ENCODE data around the gene DGKH. TPM values are rescaled to one million over a fixed set of nuclear protein-coding genes. Genes with fewer than 3 reads are reported as not detected.

DGKH gene
- total RNA-seq, 1 donor, result 16.0 TPM

DNA sequence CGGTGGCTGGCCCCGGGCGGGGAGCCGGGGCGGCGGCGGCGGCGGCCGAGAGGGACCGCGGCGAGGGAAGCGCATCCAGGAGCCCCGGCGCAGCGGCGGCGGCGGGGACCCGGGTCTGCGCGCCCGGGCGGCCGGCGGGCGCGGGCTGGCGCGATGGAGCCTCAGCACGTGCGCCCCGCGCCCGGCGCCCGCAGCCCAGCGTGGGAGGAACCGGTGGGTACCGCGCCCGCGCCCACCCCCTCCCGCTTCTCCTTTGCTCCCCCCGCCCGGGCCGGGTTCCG, 7.8 kb upstream of the DGKH start:
- H3K4me3 ChIP-seq (ENCODE audit: low read depth, low read length), result peak overlapping the region; percentile 90
- TF ChIP-seq, protein P1, sequence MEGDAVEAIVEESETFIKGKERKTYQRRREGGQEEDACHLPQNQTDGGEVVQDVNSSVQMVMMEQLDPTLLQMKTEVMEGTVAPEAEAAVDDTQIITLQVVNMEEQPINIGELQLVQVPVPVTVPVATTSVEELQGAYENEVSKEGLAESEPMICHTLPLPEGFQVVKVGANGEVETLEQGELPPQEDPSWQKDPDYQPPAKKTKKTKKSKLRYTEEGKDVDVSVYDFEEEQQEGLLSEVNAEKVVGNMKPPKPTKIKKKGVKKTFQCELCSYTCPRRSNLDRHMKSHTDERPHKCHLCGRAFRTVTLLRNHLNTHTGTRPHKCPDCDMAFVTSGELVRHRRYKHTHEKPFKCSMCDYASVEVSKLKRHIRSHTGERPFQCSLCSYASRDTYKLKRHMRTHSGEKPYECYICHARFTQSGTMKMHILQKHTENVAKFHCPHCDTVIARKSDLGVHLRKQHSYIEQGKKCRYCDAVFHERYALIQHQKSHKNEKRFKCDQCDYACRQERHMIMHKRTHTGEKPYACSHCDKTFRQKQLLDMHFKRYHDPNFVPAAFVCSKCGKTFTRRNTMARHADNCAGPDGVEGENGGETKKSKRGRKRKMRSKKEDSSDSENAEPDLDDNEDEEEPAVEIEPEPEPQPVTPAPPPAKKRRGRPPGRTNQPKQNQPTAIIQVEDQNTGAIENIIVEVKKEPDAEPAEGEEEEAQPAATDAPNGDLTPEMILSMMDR (IDR thresholded peaks at IDR 0.05; ENCODE audit: insufficient read depth, low read depth, low read length), result no peak
- DNase-seq (ENCODE audit: low read depth), result no peak

- TF ChIP-seq, protein P1 (IDR thresholded peaks at IDR 0.05; ENCODE audit: insufficient read depth, low read depth, low read length), result no peak
- H3K4me3 ChIP-seq (ENCODE audit: low read depth, low read length), result peak overlapping the region; percentile 90
- peak; percentile 61 for DNase-seq (ENCODE audit: low read depth)
These were observed 7.3 kb upstream of the DGKH start for GRCh38 chr13:42041011-42041683.

DNA sequence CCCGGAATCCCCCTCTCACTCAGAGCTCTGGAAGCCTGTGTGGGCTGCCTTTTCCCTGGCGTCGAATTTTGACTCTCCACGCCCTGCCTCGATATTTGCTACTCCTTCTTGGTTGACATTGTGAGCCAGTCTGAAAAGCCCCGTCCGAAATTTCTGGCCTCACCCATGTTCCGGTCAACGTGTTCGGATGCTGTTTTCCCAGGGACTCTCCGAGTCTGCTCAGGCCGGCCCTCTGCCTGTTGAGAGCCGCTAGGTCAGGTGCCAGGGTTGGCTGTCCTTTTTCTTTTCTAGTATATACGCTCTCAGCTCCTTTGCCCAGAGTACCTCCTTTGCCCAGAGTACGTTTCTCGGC, 6.8 kb upstream of the DGKH start:
- peak overlapping the region; percentile 90 for H3K4me3 ChIP-seq (ENCODE audit: low read depth, low read length)
- TF ChIP-seq, protein P1 (IDR thresholded peaks at IDR 0.05; ENCODE audit: insufficient read depth, low read depth, low read length), result peak; percentile 63
- peak; percentile 69 for DNase-seq (ENCODE audit: low read depth)

GRCh38 chr13:42043676-42044075, 4.8 kb upstream of the DGKH start:
- DNase-seq (ENCODE audit: low read depth), result no peak
- no peak overlapping the region for H3K4me3 ChIP-seq (ENCODE audit: low read depth, low read length)
- TF ChIP-seq, protein P1 (IDR thresholded peaks at IDR 0.05; ENCODE audit: insufficient read depth, low read depth, low read length), result no peak

- DNase-seq (ENCODE audit: low read depth), result no peak
- TF ChIP-seq, protein P1 (IDR thresholded peaks at IDR 0.05; ENCODE audit: insufficient read depth, low read depth, low read length), result no peak
- no peak overlapping the region for H3K4me3 ChIP-seq (ENCODE audit: low read depth, low read length)
These were observed 2.0 kb upstream of the DGKH start for GRCh38 chr13:42046448-42046847.

DNA sequence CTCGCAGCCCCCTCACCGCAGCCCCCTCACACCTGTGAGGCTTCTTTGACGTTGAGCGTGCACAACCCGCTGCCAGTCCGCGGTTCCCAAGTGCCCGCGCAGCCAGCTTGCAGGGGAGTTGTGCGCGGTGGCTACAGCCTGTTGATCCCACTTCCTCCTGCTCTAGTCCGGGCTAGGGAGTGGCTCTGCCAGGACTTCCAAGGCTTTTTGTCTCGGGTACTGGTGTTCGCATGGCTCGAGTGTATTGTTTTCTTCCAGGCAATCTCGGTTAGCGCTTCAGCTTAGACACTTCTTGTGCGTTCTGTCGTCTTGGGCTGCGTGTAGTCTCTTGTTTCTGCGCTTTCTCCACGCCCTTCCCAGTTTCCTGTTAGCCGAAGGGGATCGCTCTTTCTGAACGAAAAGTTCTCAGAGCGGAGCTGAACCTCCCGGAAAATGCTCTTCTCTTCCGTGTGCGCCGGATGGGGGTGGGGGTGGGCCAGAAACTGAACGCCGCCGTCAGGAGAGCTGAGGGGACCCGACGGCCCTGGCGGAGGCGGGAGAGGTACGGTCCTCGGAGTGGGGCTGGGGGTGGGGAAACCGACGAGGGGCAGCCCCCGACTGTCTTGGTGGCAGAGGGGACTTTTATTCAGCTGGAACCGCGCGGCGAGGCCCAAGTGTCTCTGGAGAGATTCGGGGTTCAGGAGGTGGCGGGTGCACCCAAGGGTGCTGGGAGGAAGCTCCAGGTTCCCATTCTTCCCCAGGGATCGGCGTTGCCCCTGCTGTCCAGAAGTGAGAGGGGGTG, 697 bp upstream of the DGKH start:
- H3K4me3 ChIP-seq (ENCODE audit: low read depth, low read length), result peak overlapping the region; percentile 83
- TF ChIP-seq, protein P1 (IDR thresholded peaks at IDR 0.05; ENCODE audit: insufficient read depth, low read depth, low read length), result no peak
- peak; percentile 78 for DNase-seq (ENCODE audit: low read depth)
